ENCODE results near the gene RBM10.

RBM10 gene

DNA sequence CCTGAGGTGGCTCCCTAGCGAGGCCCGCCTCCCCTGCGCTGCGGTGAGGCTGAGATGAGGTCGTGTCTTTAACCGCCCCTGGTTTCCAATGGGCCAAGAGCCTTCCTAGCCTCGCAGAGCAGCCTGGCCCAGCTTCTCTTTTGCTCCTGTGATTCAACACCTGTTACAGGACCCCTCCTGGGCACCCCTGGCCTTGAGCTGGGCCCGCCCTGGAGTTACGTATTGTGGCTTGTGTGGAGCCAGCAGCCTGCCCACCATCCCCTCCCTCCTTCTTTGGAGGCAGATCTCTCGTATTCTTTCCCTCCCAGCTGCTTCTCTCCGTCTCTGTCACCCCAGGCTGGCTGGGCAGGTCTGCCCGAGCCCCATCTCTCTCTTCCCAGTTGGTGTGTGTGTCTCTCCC, 29.4 kb downstream of the RBM10 start:
- TF ChIP-seq, protein P1, sequence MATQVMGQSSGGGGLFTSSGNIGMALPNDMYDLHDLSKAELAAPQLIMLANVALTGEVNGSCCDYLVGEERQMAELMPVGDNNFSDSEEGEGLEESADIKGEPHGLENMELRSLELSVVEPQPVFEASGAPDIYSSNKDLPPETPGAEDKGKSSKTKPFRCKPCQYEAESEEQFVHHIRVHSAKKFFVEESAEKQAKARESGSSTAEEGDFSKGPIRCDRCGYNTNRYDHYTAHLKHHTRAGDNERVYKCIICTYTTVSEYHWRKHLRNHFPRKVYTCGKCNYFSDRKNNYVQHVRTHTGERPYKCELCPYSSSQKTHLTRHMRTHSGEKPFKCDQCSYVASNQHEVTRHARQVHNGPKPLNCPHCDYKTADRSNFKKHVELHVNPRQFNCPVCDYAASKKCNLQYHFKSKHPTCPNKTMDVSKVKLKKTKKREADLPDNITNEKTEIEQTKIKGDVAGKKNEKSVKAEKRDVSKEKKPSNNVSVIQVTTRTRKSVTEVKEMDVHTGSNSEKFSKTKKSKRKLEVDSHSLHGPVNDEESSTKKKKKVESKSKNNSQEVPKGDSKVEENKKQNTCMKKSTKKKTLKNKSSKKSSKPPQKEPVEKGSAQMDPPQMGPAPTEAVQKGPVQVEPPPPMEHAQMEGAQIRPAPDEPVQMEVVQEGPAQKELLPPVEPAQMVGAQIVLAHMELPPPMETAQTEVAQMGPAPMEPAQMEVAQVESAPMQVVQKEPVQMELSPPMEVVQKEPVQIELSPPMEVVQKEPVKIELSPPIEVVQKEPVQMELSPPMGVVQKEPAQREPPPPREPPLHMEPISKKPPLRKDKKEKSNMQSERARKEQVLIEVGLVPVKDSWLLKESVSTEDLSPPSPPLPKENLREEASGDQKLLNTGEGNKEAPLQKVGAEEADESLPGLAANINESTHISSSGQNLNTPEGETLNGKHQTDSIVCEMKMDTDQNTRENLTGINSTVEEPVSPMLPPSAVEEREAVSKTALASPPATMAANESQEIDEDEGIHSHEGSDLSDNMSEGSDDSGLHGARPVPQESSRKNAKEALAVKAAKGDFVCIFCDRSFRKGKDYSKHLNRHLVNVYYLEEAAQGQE (IDR thresholded peaks at IDR 0.05; ENCODE audit: insufficient read depth in 1 of 2, low read depth in 2 of 2, low read length in 2 of 2), result no peak
- no peak for TF ChIP-seq FOXP2 (optimal IDR thresholded peaks at IDR 0.05; ENCODE audit: borderline replicate concordance, extremely low read depth, extremely low read length, insufficient read depth)
- no peak for TF ChIP-seq POLR2AphosphoS5 (IDR thresholded peaks at IDR 0.05; ENCODE audit: low read depth, low read length)
- no peak for TF ChIP-seq TAF1 (IDR thresholded peaks at IDR 0.05; ENCODE audit: borderline replicate concordance, insufficient read depth, low read length)
- no peak for TF ChIP-seq SIN3A (IDR thresholded peaks at IDR 0.05; ENCODE audit: borderline replicate concordance, insufficient read depth, low read length)

DNA sequence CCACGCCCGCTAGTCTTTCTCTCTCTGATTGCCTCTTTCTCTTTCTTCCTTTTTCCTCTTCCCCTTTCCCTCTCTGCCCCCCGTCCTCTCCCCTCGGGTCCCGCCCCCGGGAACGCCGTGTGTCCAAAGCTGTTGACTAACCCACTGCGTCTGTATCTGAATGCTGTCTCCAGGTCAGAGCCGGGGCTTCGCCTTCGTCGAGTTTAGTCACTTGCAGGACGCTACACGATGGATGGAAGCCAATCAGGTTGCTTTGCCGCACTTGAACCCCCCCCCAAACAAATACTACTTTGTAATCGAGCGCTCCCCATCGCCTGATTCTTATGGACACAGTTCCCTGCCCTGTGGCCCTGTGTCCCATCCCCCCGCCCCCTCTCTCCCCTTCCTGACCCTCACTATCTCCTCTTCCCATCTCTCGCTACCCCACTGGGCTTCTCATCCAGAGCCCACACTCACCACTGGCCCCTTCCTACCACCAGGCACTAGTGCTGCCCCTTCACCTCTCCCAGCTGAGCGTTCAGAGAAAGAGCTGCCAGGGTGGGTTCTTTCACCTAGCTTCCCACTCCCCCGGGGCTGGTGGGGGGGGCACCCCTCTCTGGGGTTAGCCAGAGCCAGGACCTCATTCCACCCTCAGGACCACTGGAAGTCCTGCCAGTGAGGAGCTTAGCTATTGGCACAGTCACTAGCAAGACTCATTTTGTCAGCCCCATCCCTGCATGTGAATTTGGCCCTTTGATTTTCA, 30.0 kb downstream of the RBM10 start:
- TF ChIP-seq POLR2AphosphoS5 (IDR thresholded peaks at IDR 0.05; ENCODE audit: low read depth, low read length), result no peak
- TF ChIP-seq SIN3A (IDR thresholded peaks at IDR 0.05; ENCODE audit: borderline replicate concordance, insufficient read depth, low read length), result no peak
- no peak for TF ChIP-seq FOXP2 (optimal IDR thresholded peaks at IDR 0.05; ENCODE audit: borderline replicate concordance, extremely low read depth, extremely low read length, insufficient read depth)
- TF ChIP-seq TAF1 (IDR thresholded peaks at IDR 0.05; ENCODE audit: borderline replicate concordance, insufficient read depth, low read length), result no peak
- TF ChIP-seq, protein P1 (IDR thresholded peaks at IDR 0.05; ENCODE audit: insufficient read depth in 1 of 2, low read depth in 2 of 2, low read length in 2 of 2), result no peak

GRCh38 chrX:47175588-47175980, 30.6 kb downstream of the RBM10 start:
- TF ChIP-seq SIN3A (IDR thresholded peaks at IDR 0.05; ENCODE audit: borderline replicate concordance, insufficient read depth, low read length) (no peak), TAF1 (IDR thresholded peaks at IDR 0.05; ENCODE audit: borderline replicate concordance, insufficient read depth, low read length) (no peak), POLR2AphosphoS5 (IDR thresholded peaks at IDR 0.05; ENCODE audit: low read depth, low read length) (no peak), FOXP2 (optimal IDR thresholded peaks at IDR 0.05; ENCODE audit: borderline replicate concordance, extremely low read depth, extremely low read length, insufficient read depth) (no peak)
- TF ChIP-seq, protein P1 (IDR thresholded peaks at IDR 0.05; ENCODE audit: insufficient read depth in 1 of 2, low read depth in 2 of 2, low read length in 2 of 2), result no peak

DNA sequence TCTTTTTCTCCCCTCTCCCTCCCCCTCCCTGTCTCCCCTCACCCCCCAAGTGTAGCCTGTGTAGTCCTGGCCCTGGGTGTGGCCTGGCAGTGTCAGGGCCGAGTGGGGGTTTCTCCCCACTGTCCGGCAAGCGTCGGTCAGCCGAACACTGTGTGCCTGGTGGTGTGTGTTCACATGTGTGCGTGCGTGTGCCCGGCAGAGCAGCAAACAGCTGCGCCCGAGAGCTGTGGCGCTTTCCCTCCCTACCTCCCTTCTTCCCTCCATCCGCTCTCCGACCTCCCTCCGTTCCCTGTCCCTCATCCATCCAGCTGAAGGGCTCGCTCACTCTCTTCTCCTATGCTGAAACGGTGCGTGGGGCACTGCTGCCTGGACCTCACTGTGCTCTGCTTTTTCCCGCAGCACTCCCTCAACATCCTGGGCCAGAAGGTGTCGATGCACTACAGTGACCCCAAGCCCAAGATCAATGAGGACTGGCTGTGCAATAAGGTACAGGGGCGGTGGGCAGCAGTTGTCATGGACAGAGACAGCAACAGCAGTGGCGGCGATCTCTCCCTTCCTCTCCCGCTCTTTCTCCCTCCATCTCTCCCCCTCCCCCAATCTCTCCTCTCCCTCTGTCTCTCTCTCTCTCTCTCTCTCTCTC, 31.2 kb downstream of the RBM10 start:
- TF ChIP-seq, protein P1 (IDR thresholded peaks at IDR 0.05; ENCODE audit: insufficient read depth in 1 of 2, low read depth in 2 of 2, low read length in 2 of 2), result no peak
- no peak for TF ChIP-seq FOXP2 (optimal IDR thresholded peaks at IDR 0.05; ENCODE audit: borderline replicate concordance, extremely low read depth, extremely low read length, insufficient read depth)

Measured in PFSK-1 (cell line).